Spinal cord (tissue), 10 donors: ENCODE data around the gene TBXAS1. TPM values are rescaled to one million over a fixed set of nuclear protein-coding genes. Genes with fewer than 3 reads are reported as not detected.
A peak's percentile ranks its signal among the peaks of the same experiment; 100 is the strongest.

Experiments used
- DNase-seq, 6 donors: peaks; one replicate each; pipeline versions ENCODE4 v3.0.0 to v3.0.0-alpha.2; 2013 to 2015; ENCODE audit warnings: low spot score in 6 of 6, low read depth in 4 of 6
- H3K27ac ChIP-seq: one replicate; pipeline ENCODE4 v1.5.1; 2013; ENCODE audit warnings: low read depth, low read length, control low read depth
- H3K27me3 ChIP-seq: one replicate; pipeline ENCODE4 v1.6.1; 2013; ENCODE audit warnings: low read length; ENCODE audit not compliant: control insufficient read depth, insufficient read depth
- H3K36me3 ChIP-seq: one replicate; pipeline ENCODE4 v1.6.1; 2013; ENCODE audit warnings: low read length; ENCODE audit not compliant: control insufficient read depth, insufficient read depth
- H3K4me1 ChIP-seq: one replicate; pipeline ENCODE4 v1.6.1; 2013; ENCODE audit warnings: low read length; ENCODE audit not compliant: control insufficient read depth, insufficient read depth
- H3K4me3 ChIP-seq: one replicate; pipeline ENCODE4 v1.5.1; 2013; ENCODE audit warnings: low read depth, low read length, control low read depth
- H3K9me3 ChIP-seq: one replicate; pipeline ENCODE4 v1.6.1; 2013; ENCODE audit warnings: low read length; ENCODE audit not compliant: control insufficient read depth, insufficient read depth
- WGBS: methylation state at CpG from one replicate; pipeline ENCODE4 v1.1.5; 2013; ENCODE audit warnings: missing lambda C conversion rate; ENCODE audit not compliant: insufficient coverage; 5-methylcytosine and 5-hydroxymethylcytosine counted together
- polyA plus RNA-seq, 2 donors: library from polyadenylated mRNA; unstranded; fragments of 120-200 nt; gene quantifications; one replicate each; pipeline ENCODE4 v1.2.1, GENCODE V29; 2013; ENCODE audit not compliant: insufficient read length in 2 of 2
- total RNA-seq, 2 donors: library from RNA; depleted of rRNA in 1 of 2; stranded (reverse); fragments of 120-200 nt in 1 of 2; fragments of >200 nt in 1 of 2; gene quantifications; one replicate each; pipeline versions ENCODE4 v1.2.3 to v1.2.4, GENCODE V29; 2013 to 2014
- donor health status: healthy.

TBXAS1 gene
- total and polyA plus RNA-seq, 4 donors = 8.1 to 11.9 (median 10.3) TPM

- no peak overlapping the region for H3K27ac ChIP-seq
- H3K4me3 ChIP-seq = no peak overlapping the region
- H3K9me3 ChIP-seq = no peaks in the 10 kb centered on the region
- no peaks in the 10 kb centered on the region for H3K4me1 ChIP-seq
- no peak for DNase-seq
- WGBS = 63% methylated on average over 11 of the region's 11 CpGs
- no peaks in the 10 kb centered on the region for H3K36me3 ChIP-seq
- H3K27me3 ChIP-seq = no peaks in the 10 kb centered on the region
Observed at GRCh38 chr7:140019172-140019571, 190.1 kb downstream of the TBXAS1 start.

GRCh38 chr7:140019606-140020005 lies 190.5 kb downstream of the TBXAS1 start:
- DNase-seq = no peak
- Histone ChIP-seq H3K4me3 (no peak overlapping the region), H3K4me1 (no peaks in the 10 kb centered on the region), H3K9me3 (no peaks in the 10 kb centered on the region), H3K36me3 (peaks cover 2% of the 10 kb centered on the region), H3K27ac (no peak overlapping the region), H3K27me3 (no peaks in the 10 kb centered on the region)
- 58% methylated on average over 2 of the region's 3 CpGs for WGBS

- H3K9me3 ChIP-seq = no peaks in the 10 kb centered on the region
- peaks cover 4% of the 10 kb centered on the region for H3K36me3 ChIP-seq
- H3K4me3 ChIP-seq = no peak overlapping the region
- no peak overlapping the region for H3K27ac ChIP-seq
- 96% methylated on average over 8 of the region's 8 CpGs for WGBS
- H3K4me1 ChIP-seq = no peaks in the 10 kb centered on the region
- H3K27me3 ChIP-seq = no peaks in the 10 kb centered on the region
- no peak for DNase-seq
Observed at GRCh38 chr7:140021603-140022002, 192.5 kb downstream of the TBXAS1 start.

- H3K4me3 ChIP-seq = no peak overlapping the region
- WGBS = 79% methylated on average over 5 of the region's 7 CpGs
Observed at GRCh38 chr7:140022582-140023211, 193.6 kb downstream of the TBXAS1 start.

GRCh38 chr7:140023728-140024127 lies 194.7 kb downstream of the TBXAS1 start:
- Histone ChIP-seq H3K27me3 (no peaks in the 10 kb centered on the region), H3K36me3 (peaks cover 4% of the 10 kb centered on the region), H3K9me3 (no peaks in the 10 kb centered on the region), H3K27ac (no peak overlapping the region), H3K4me1 (no peaks in the 10 kb centered on the region), H3K4me3 (no peak overlapping the region)
- DNase-seq = no peak
- 89% methylated on average over 4 of the region's 6 CpGs for WGBS

More at GRCh38 chr7:140022582-140023211, 193.6 kb downstream of the TBXAS1 start:
- Histone ChIP-seq H3K36me3 (peaks cover 4% of the 10 kb centered on the region), H3K9me3 (no peaks in the 10 kb centered on the region), H3K4me1 (no peaks in the 10 kb centered on the region), H3K27ac (no peak overlapping the region), H3K27me3 (no peaks in the 10 kb centered on the region)
- no peak for DNase-seq

GRCh38 chr7:140024585-140024984 lies 195.5 kb downstream of the TBXAS1 start:
- Histone ChIP-seq H3K36me3 (peaks cover 4% of the 10 kb centered on the region), H3K27me3 (no peaks in the 10 kb centered on the region), H3K4me3 (no peak overlapping the region), H3K27ac (no peak overlapping the region), H3K9me3 (no peaks in the 10 kb centered on the region), H3K4me1 (no peaks in the 10 kb centered on the region)
- WGBS = 89% methylated on average over 13 of the region's 18 CpGs
- no peak for DNase-seq

- no peak for DNase-seq
- 95% methylated on average over 3 of the region's 4 CpGs for WGBS
- peaks cover 4% of the 10 kb centered on the region for H3K36me3 ChIP-seq
Observed at GRCh38 chr7:140025241-140025640, 196.2 kb downstream of the TBXAS1 start.

GRCh38 chr7:140025814-140026433 lies 196.9 kb downstream of the TBXAS1 start:
- no peak overlapping the region for H3K4me3 ChIP-seq
- no peaks in the 10 kb centered on the region for H3K4me1 ChIP-seq
- DNase-seq = no peak
- no peaks in the 10 kb centered on the region for H3K27me3 ChIP-seq
- H3K36me3 ChIP-seq = peaks cover 4% of the 10 kb centered on the region
- H3K27ac ChIP-seq = no peak overlapping the region
- 96% methylated on average over 10 of the region's 12 CpGs for WGBS
- no peaks in the 10 kb centered on the region for H3K9me3 ChIP-seq

More at GRCh38 chr7:140025241-140025640, 196.2 kb downstream of the TBXAS1 start:
- no peak overlapping the region for H3K4me3 ChIP-seq
- H3K27ac ChIP-seq = no peak overlapping the region
- H3K27me3 ChIP-seq = no peaks in the 10 kb centered on the region
- H3K9me3 ChIP-seq = no peaks in the 10 kb centered on the region
- H3K4me1 ChIP-seq = no peaks in the 10 kb centered on the region

GRCh38 chr7:140026935-140027334 lies 197.9 kb downstream of the TBXAS1 start:
- no peaks in the 10 kb centered on the region for H3K9me3 ChIP-seq
- H3K36me3 ChIP-seq = peaks cover 4% of the 10 kb centered on the region
- no peak for DNase-seq
- no peak overlapping the region for H3K27ac ChIP-seq
- H3K4me3 ChIP-seq = no peak overlapping the region
- WGBS = 95% methylated on average over 9 of the region's 9 CpGs
- no peaks in the 10 kb centered on the region for H3K27me3 ChIP-seq
- H3K4me1 ChIP-seq = no peaks in the 10 kb centered on the region

GRCh38 chr7:140027858-140028257 lies 198.8 kb downstream of the TBXAS1 start:
- H3K27me3 ChIP-seq = no peaks in the 10 kb centered on the region
- peaks cover 4% of the 10 kb centered on the region for H3K36me3 ChIP-seq
- no peaks in the 10 kb centered on the region for H3K9me3 ChIP-seq
- no peaks in the 10 kb centered on the region for H3K4me1 ChIP-seq
- peak in 1 of 6 donors; percentile 46 for DNase-seq
- WGBS = 48% methylated on average over 8 of the region's 9 CpGs
- H3K4me3 ChIP-seq = no peak overlapping the region
- no peak overlapping the region for H3K27ac ChIP-seq
